ENCODE results near the gene AAR2. TPM values are rescaled to one million over a fixed set of nuclear protein-coding genes. Genes with fewer than 3 reads are reported as not detected.

AAR2 gene
- total RNA-seq, 1 experiment from 2014 or later, result 22.5 TPM

GRCh38 chr20:36251426-36251825, 15.1 kb downstream of the AAR2 start (continued):
- TF ChIP-seq AFF4 (CRISPR knock-in tag; IDR thresholded peaks at IDR 0.05; ENCODE audit: borderline replicate concordance) (no peak), JUN (CRISPR knock-in tag; IDR thresholded peaks at IDR 0.05) (no peak), ZNF671 (CRISPR knock-in tag; IDR thresholded peaks at IDR 0.05) (no peak), NR1H2 (CRISPR knock-in tag; IDR thresholded peaks at IDR 0.05) (no peak), CBFB (CRISPR knock-in tag; IDR thresholded peaks at IDR 0.05; ENCODE audit: low read depth) (no peak), TCF7 (CRISPR knock-in tag; IDR thresholded peaks at IDR 0.05; ENCODE audit: low read depth) (no peak), ZNF232 (CRISPR knock-in tag; IDR thresholded peaks at IDR 0.05) (no peak), ZNF416 (CRISPR knock-in tag; IDR thresholded peaks at IDR 0.05) (no peak), NFE2L1 (CRISPR knock-in tag; IDR thresholded peaks at IDR 0.05) (no peak), PRRX2 (CRISPR knock-in tag; IDR thresholded peaks at IDR 0.05) (no peak), GTF2I (CRISPR knock-in tag; conservative IDR thresholded peaks at IDR 0.05) (no peak), SMAD4 (CRISPR knock-in tag; IDR thresholded peaks at IDR 0.05) (no peak), NFYB (CRISPR knock-in tag; conservative IDR thresholded peaks at IDR 0.05; ENCODE audit: low read depth) (no peak), HMGXB4 (CRISPR knock-in tag; IDR thresholded peaks at IDR 0.05) (no peak)
- TF ChIP-seq, protein P1, sequence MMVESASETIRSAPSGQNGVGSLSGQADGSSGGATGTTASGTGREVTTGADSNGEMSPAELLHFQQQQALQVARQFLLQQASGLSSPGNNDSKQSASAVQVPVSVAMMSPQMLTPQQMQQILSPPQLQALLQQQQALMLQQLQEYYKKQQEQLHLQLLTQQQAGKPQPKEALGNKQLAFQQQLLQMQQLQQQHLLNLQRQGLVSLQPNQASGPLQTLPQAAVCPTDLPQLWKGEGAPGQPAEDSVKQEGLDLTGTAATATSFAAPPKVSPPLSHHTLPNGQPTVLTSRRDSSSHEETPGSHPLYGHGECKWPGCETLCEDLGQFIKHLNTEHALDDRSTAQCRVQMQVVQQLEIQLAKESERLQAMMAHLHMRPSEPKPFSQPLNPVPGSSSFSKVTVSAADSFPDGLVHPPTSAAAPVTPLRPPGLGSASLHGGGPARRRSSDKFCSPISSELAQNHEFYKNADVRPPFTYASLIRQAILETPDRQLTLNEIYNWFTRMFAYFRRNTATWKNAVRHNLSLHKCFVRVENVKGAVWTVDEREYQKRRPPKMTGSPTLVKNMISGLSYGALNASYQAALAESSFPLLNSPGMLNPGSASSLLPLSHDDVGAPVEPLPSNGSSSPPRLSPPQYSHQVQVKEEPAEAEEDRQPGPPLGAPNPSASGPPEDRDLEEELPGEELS (CRISPR knock-in tag; IDR thresholded peaks at IDR 0.05), result no peak

GRCh38 chr20:36252511-36252910, 16.2 kb downstream of the AAR2 start:
- H3K27ac Mint-ChIP-seq, result peak overlapping the region; percentile 22
- ATAC-seq, result peak; percentile 30
- CTCF ChIA-PET, result interaction anchor here (0.5 to 2.1 kb wide), 4 partner anchors 50 to 187 kb away, joined by 4 to 8 read pairs (median 6); no protein-coding TSS in a partner anchor
- no peak for TF ChIP-seq ZNF396 (CRISPR knock-in tag; IDR thresholded peaks at IDR 0.05; ENCODE audit: borderline replicate concordance)
- no peak for TF ChIP-seq ZNF281 (CRISPR knock-in tag; IDR thresholded peaks at IDR 0.05)
- TF ChIP-seq, protein P1 (CRISPR knock-in tag; IDR thresholded peaks at IDR 0.05), result no peak
- TF ChIP-seq GTF2I (CRISPR knock-in tag; conservative IDR thresholded peaks at IDR 0.05), result no peak
- no peak for TF ChIP-seq NFE2L1 (CRISPR knock-in tag; IDR thresholded peaks at IDR 0.05)
- no peak for TF ChIP-seq PRRX2 (CRISPR knock-in tag; IDR thresholded peaks at IDR 0.05)
- no peak for TF ChIP-seq TCF7 (CRISPR knock-in tag; IDR thresholded peaks at IDR 0.05; ENCODE audit: low read depth)
- no peak for TF ChIP-seq CREB1 (CRISPR knock-in tag; IDR thresholded peaks at IDR 0.05)
- TF ChIP-seq USF2 (CRISPR knock-in tag; IDR thresholded peaks at IDR 0.05), result no peak
- TF ChIP-seq GABPB1 (CRISPR knock-in tag; IDR thresholded peaks at IDR 0.05), result no peak
- TF ChIP-seq SOX15 (CRISPR knock-in tag; IDR thresholded peaks at IDR 0.05), result no peak
- no peak for TF ChIP-seq ZNF512 (CRISPR knock-in tag; IDR thresholded peaks at IDR 0.05; ENCODE audit: borderline replicate concordance)

More at GRCh38 chr20:36252511-36252910, 16.2 kb downstream of the AAR2 start:
- peaks cover 8% of the 10 kb centered on the region for H3K4me1 Mint-ChIP-seq
- no peaks in the 10 kb centered on the region for H3K9me3 Mint-ChIP-seq
- H3K36me3 Mint-ChIP-seq, result peaks cover 17% of the 10 kb centered on the region
- H3K27me3 Mint-ChIP-seq (ENCODE audit: low read depth), result no peaks in the 10 kb centered on the region
- POLR2A ChIA-PET, result interaction anchor here (0.9 kb wide), 1 partner anchor 19 kb away, joined by 4 read pairs; no protein-coding TSS in a partner anchor
- DNase-seq (ENCODE audit: low spot score), result no peak
- H3K4me3 Mint-ChIP-seq, result no peak overlapping the region
